SK-N-SH (cell line): ENCODE data around the gene JPH2. TPM values are rescaled to one million over a fixed set of nuclear protein-coding genes. Genes with fewer than 3 reads are reported as not detected.

ENCODE experiments used
- CTCF ChIA-PET: fragments of 300-600, 350-600 bp; formaldehyde crosslinking; extraction: SDS; loops from one replicate; lab custom pipeline; 2021; lab: Yijun Ruan, JAX
- POLR2A ChIA-PET: fragments of 350-600 bp; sonication (Branson Sonifier 250); formaldehyde crosslinking; extraction: SDS; loops from one replicate; lab custom pipeline; 2020; ENCODE audit warnings: antibody characterized with exemption, inconsistent platforms; lab: Yijun Ruan, JAX
- DNase-seq: peaks from one replicate; pipeline ENCODE4 v3.0.0; 2012
- H2AFZ ChIP-seq: fragments of 200-600 bp; sonication (generic); 2 replicates; pipeline ENCODE4 v1.8.1; 2016; ENCODE audit warnings: antibody characterized with exemption, mild to moderate bottlenecking, low read depth
- H3F3A ChIP-seq: fragments of 200-600 bp; sonication (generic); replicated peaks from 2 replicates; pipeline ENCODE3; 2016; ENCODE audit warnings: antibody characterized with exemption, mild to moderate bottlenecking; ENCODE audit not compliant: insufficient read depth
- H3K27ac ChIP-seq, 2 experiments: fragments of 200-500 bp in 1 of 2; fragments of 200-600 bp in 1 of 2; sonication (Bioruptor generic) in 1 of 2; sonication (generic), shearing (Covaris generic) in 1 of 2; 2 replicates each; pipeline versions ENCODE4 v1.5.1 to v1.6.1; 2014 to 2016; ENCODE audit warnings: low read depth in 2 of 2, inconsistent platforms in 1 of 2, low read length in 1 of 2, mild to moderate bottlenecking in 1 of 2, mixed read lengths in 1 of 2
- H3K27me3 ChIP-seq: fragments of 200-600 bp; sonication (generic), shearing (Covaris generic); 2 replicates; pipeline ENCODE4 v1.6.1; 2016; ENCODE audit warnings: mixed run types; ENCODE audit not compliant: insufficient read depth
- H3K36me3 ChIP-seq, 2 experiments: fragments of 200-500 bp in 1 of 2; fragments of 200-600 bp in 1 of 2; sonication (Bioruptor generic) in 1 of 2; sonication (generic) in 1 of 2; replicated peaks in 1 of 2; 2 replicates each; pipeline versions ENCODE3 to v1.5.1; 2014 to 2016; ENCODE audit warnings: low read length in 1 of 2, mild to moderate bottlenecking in 1 of 2; ENCODE audit not compliant: insufficient read depth in 2 of 2, control insufficient read depth in 1 of 2
- H3K4me1 ChIP-seq, 2 experiments: fragments of 200-500 bp in 1 of 2; fragments of 200-600 bp in 1 of 2; sonication (Bioruptor generic) in 1 of 2; sonication (generic), shearing (Covaris generic) in 1 of 2; 2 replicates each; pipeline versions ENCODE4 v1.5.1 to v1.6.1; 2014 to 2016; ENCODE audit warnings: low read depth in 1 of 2, low read length in 1 of 2, mixed run types in 1 of 2; ENCODE audit not compliant: insufficient read depth in 2 of 2, control insufficient read depth in 1 of 2
- H3K4me2 ChIP-seq: fragments of 200-600 bp; sonication (generic), shearing (Covaris generic); 2 replicates; pipeline ENCODE4 v1.6.1; 2017; ENCODE audit warnings: mixed run types
- H3K4me3 ChIP-seq, 2 experiments: fragments of 200-500 bp in 1 of 2; fragments of 200-600 bp in 1 of 2; sonication (Bioruptor generic) in 1 of 2; sonication (generic), shearing (Covaris generic) in 1 of 2; 2 replicates each; pipeline versions ENCODE4 v1.5.1 to v1.8.1; 2014 to 2016; ENCODE audit warnings: low read depth in 2 of 2, inconsistent platforms in 1 of 2, low read length in 1 of 2, mild to moderate bottlenecking in 1 of 2, mixed read lengths in 1 of 2, moderate library complexity in 1 of 2
- H3K79me2 ChIP-seq: fragments of 200-600 bp; sonication (generic); 2 replicates; pipeline ENCODE4 v1.8.1; 2017; ENCODE audit warnings: mild to moderate bottlenecking; ENCODE audit not compliant: insufficient read depth
- H3K9ac ChIP-seq: fragments of 200-600 bp; sonication (generic); 2 replicates; pipeline ENCODE4 v1.6.1; 2017; ENCODE audit warnings: mixed run types
- H3K9me2 ChIP-seq: fragments of 200-600 bp; sonication (generic); 2 replicates; pipeline ENCODE4 v1.6.1; 2017; ENCODE audit warnings: mixed run types
- H3K9me3 ChIP-seq: fragments of 200-600 bp; sonication (generic); 2 replicates; pipeline ENCODE4 v1.6.1; 2017; ENCODE audit warnings: mixed run types, mild to moderate bottlenecking, moderate library complexity
- H4K20me1 ChIP-seq: fragments of 200-600 bp; sonication (generic); 2 replicates; pipeline ENCODE4 v1.6.1; 2017; ENCODE audit warnings: mild to moderate bottlenecking, mixed run types; ENCODE audit not compliant: insufficient read depth
- CHD2 ChIP-seq: fragments of 150-350 bp; IDR thresholded peaks from 2 replicates; pipeline ENCODE4 v1.6.1; 2018; ENCODE audit warnings: low read length; ENCODE audit not compliant: partially characterized antibody
- ELF1 ChIP-seq: IDR thresholded peaks from 2 replicates; pipeline ENCODE4 v1.4.0; 2012
- FOXJ3 ChIP-seq: sonication (generic); formaldehyde crosslinking; IDR thresholded peaks from 2 replicates; pipeline ENCODE4 v1.5.1; 2020; ENCODE audit warnings: mild to moderate bottlenecking, missing genetic modification reagents
- FOXM1 ChIP-seq: IDR thresholded peaks from 2 replicates; pipeline ENCODE4 v1.4.0; 2012; ENCODE audit warnings: low read depth, mild to moderate bottlenecking
- MEF2A ChIP-seq: IDR thresholded peaks from 2 replicates; pipeline ENCODE4 v1.4.0; 2012; ENCODE audit warnings: low read depth, borderline replicate concordance
- NFIC ChIP-seq: IDR thresholded peaks from 2 replicates; pipeline ENCODE4 v1.4.0; 2012; ENCODE audit warnings: borderline replicate concordance
- NRF1 ChIP-seq: IDR thresholded peaks from 2 replicates; pipeline ENCODE4 v1.6.1; 2012; ENCODE audit warnings: low read depth, mild to moderate bottlenecking, low read length
- POLR2AphosphoS5 ChIP-seq: IDR thresholded peaks from 2 replicates; pipeline ENCODE4 v1.6.1; 2012; ENCODE audit warnings: low read depth, low read length
- TAF1 ChIP-seq: IDR thresholded peaks from 2 replicates; pipeline ENCODE4 v1.6.1; 2012; ENCODE audit warnings: low read depth, mild to moderate bottlenecking, low read length, moderate library complexity, borderline replicate concordance
- WGBS: methylation state at CpG from one replicate; pipeline ENCODE4 v1.1.6; 2017; ENCODE audit warnings: low lambda C conversion rate; 5-methylcytosine and 5-hydroxymethylcytosine counted together
- polyA plus RNA-seq, 3 experiments: library from polyadenylated mRNA; depleted of rRNA; stranded (reverse); fragments of >200 nt; gene quantifications; 2 replicates each; pipeline ENCODE4 v1.2.3, GENCODE V29; 2012
- TF ChIP-seq, protein P1 (sequence below): fragments of 150-350 bp; IDR thresholded peaks from 2 replicates; pipeline ENCODE4 v1.6.1; 2016; ENCODE audit warnings: mild to moderate bottlenecking, low read depth, low read length
- TF ChIP-seq, protein P2 (sequence below): fragments of 200-600 bp; sonication (generic); IDR thresholded peaks from 2 replicates; pipeline ENCODE4 v1.6.1; 2017; ENCODE audit warnings: antibody characterized with exemption, mild to moderate bottlenecking, moderate library complexity
- TF ChIP-seq, protein P3 (sequence below): IDR thresholded peaks from 2 replicates; pipeline ENCODE4 v1.6.1; 2012; ENCODE audit warnings: mild to moderate bottlenecking, low read depth, low read length, moderate library complexity

Gene JPH2
- polyA plus RNA-seq, 1 of the 3 experiments (the other 2 are of a cell fraction): 0.67 TPM

DNA sequence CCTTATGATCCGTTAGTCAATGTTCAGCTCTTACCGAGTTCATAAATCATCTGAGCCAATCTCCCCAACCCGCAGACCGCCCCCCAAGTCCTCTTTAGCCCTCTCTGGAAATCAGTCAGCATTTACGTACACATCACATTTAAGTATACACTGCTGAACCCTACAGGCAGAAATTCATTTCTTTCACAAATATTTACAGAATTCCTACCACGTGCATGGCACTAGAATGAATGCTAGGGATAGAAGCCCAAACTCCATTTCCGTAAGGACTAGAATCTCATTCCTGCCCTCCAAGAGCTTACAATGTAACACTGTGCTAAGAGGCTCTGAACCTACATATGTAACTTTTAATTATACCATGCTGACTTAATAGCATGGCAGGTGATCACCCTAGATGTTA lies 21.8 kb upstream of the JPH2 start:
- Histone ChIP-seq H4K20me1 (peaks cover 36% of the 10 kb centered on the region), H3K4me3 (peak overlapping the region; percentile 92 to 97), H3K9ac (peak overlapping the region; percentile 97; the same call in 1 of the 2 replicates), H3K27me3 (no peaks in the 10 kb centered on the region), H3K9me3 (no peaks in the 10 kb centered on the region), H3K4me2 (peak overlapping the region; percentile 94), H3K27ac (peak overlapping the region in 1 of 2 experiments; percentile 92; a peak in 1 of 4 replicates), H3F3A (peaks cover 23% of the 10 kb centered on the region), H3K4me1 (peaks cover 19 to 21% of the 10 kb centered on the region in 2 experiments), H3K79me2 (peaks cover 69% of the 10 kb centered on the region), H2AFZ (no peak overlapping the region), H3K9me2 (no peaks in the 10 kb centered on the region), H3K36me3 (peaks cover 13 to 20% of the 10 kb centered on the region in 2 experiments)
- 16% methylated on average over 7 of the region's 7 CpGs for WGBS
- CTCF ChIA-PET: interaction anchor here (0.8 to 3.8 kb wide), 8 partner anchors 10 to 458 kb away, joined by 3 to 22 read pairs (median 4); partner anchors contain the start of gene FITM2
- TF ChIP-seq, protein P1, sequence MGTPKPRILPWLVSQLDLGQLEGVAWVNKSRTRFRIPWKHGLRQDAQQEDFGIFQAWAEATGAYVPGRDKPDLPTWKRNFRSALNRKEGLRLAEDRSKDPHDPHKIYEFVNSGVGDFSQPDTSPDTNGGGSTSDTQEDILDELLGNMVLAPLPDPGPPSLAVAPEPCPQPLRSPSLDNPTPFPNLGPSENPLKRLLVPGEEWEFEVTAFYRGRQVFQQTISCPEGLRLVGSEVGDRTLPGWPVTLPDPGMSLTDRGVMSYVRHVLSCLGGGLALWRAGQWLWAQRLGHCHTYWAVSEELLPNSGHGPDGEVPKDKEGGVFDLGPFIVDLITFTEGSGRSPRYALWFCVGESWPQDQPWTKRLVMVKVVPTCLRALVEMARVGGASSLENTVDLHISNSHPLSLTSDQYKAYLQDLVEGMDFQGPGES: no peak
- TF ChIP-seq, protein P2, sequence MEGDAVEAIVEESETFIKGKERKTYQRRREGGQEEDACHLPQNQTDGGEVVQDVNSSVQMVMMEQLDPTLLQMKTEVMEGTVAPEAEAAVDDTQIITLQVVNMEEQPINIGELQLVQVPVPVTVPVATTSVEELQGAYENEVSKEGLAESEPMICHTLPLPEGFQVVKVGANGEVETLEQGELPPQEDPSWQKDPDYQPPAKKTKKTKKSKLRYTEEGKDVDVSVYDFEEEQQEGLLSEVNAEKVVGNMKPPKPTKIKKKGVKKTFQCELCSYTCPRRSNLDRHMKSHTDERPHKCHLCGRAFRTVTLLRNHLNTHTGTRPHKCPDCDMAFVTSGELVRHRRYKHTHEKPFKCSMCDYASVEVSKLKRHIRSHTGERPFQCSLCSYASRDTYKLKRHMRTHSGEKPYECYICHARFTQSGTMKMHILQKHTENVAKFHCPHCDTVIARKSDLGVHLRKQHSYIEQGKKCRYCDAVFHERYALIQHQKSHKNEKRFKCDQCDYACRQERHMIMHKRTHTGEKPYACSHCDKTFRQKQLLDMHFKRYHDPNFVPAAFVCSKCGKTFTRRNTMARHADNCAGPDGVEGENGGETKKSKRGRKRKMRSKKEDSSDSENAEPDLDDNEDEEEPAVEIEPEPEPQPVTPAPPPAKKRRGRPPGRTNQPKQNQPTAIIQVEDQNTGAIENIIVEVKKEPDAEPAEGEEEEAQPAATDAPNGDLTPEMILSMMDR: peak; percentile 27; the same call in 1 of the 2 replicates
- no peak for TF ChIP-seq MEF2A
- POLR2A ChIA-PET: no interaction called here
- no peak for DNase-seq

DNA sequence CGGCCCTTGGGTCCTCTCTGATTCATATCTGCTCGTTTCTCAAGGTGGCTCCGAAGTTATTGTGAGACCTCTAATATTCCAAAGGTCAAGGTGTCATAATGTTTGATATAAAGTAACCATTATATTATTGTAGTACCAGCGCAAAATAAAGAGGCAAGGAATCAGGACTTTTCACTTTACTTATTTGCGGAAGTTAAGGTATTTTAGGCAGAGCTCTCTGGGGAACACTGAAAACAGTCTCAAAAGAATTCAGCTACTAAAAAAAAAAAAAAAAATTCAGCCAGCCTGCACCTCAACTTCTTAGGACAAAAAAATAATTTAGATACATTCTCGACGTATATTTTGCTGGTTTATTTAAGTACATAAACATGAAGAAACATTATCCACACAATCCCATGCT lies 21.2 kb upstream of the JPH2 start:
- H3K36me3 ChIP-seq: peaks cover 13 to 26% of the 10 kb centered on the region in 2 experiments
- no peaks in the 10 kb centered on the region for H3K9me2 ChIP-seq
- H2AFZ ChIP-seq: no peak overlapping the region
- 49% methylated on average over 7 of the region's 7 CpGs for WGBS
- TF ChIP-seq POLR2AphosphoS5: no peak
- peaks cover 29% of the 10 kb centered on the region for H3F3A ChIP-seq
- peak overlapping the region in 1 of 2 experiments; percentile 92; a peak in 1 of 4 replicates for H3K27ac ChIP-seq
- H3K4me2 ChIP-seq: peak overlapping the region; percentile 94
- H3K79me2 ChIP-seq: peaks cover 73% of the 10 kb centered on the region
- DNase-seq: no peak
- no peaks in the 10 kb centered on the region for H3K9me3 ChIP-seq
- CTCF ChIA-PET: interaction anchor here (0.9 to 3.8 kb wide), 7 partner anchors 9 to 458 kb away, joined by 3 to 22 read pairs (median 4); no protein-coding TSS in a partner anchor
- POLR2A ChIA-PET: no interaction called here
- H3K27me3 ChIP-seq: no peaks in the 10 kb centered on the region
- H3K4me3 ChIP-seq: peak overlapping the region in 1 of 2 experiments; percentile 92; a peak in 3 of 4 replicates
- peak overlapping the region; percentile 97; the same call in 1 of the 2 replicates for H3K9ac ChIP-seq
- peaks cover 19 to 27% of the 10 kb centered on the region in 2 experiments for H3K4me1 ChIP-seq
- H4K20me1 ChIP-seq: peaks cover 38% of the 10 kb centered on the region

- peaks cover 19 to 29% of the 10 kb centered on the region in 2 experiments for H3K4me1 ChIP-seq
- WGBS: 54% methylated on average over 3 of the region's 3 CpGs
- ChIA-PET CTCF (interaction anchor here (0.6 to 1.3 kb wide), 2 partner anchors 10 to 90 kb away, joined by 3 to 5 read pairs; no protein-coding TSS in a partner anchor), POLR2A (no interaction called here)
- no peak overlapping the region for H3K27ac ChIP-seq
- no peaks in the 10 kb centered on the region for H3K9me2 ChIP-seq
- H2AFZ ChIP-seq: no peak overlapping the region
- 0 out of 2 replicates have a peak overlapping the region, but pooled peaks have one; percentile 94 for H3K4me2 ChIP-seq
- H3K9ac ChIP-seq: no peak overlapping the region
- H3K4me3 ChIP-seq: no peak overlapping the region
- H4K20me1 ChIP-seq: peaks cover 38% of the 10 kb centered on the region
- peaks cover 21 to 35% of the 10 kb centered on the region in 2 experiments for H3K36me3 ChIP-seq
- H3K9me3 ChIP-seq: no peaks in the 10 kb centered on the region
- peaks cover 30% of the 10 kb centered on the region for H3F3A ChIP-seq
- DNase-seq: no peak
- peaks cover 79% of the 10 kb centered on the region for H3K79me2 ChIP-seq
- TF ChIP-seq NRF1: no peak
- TF ChIP-seq FOXM1: no peak
- TF ChIP-seq FOXJ3: no peak
- no peak for TF ChIP-seq CHD2
- TF ChIP-seq ELF1: no peak
- TF ChIP-seq TAF1: no peak
- TF ChIP-seq, protein P3, sequence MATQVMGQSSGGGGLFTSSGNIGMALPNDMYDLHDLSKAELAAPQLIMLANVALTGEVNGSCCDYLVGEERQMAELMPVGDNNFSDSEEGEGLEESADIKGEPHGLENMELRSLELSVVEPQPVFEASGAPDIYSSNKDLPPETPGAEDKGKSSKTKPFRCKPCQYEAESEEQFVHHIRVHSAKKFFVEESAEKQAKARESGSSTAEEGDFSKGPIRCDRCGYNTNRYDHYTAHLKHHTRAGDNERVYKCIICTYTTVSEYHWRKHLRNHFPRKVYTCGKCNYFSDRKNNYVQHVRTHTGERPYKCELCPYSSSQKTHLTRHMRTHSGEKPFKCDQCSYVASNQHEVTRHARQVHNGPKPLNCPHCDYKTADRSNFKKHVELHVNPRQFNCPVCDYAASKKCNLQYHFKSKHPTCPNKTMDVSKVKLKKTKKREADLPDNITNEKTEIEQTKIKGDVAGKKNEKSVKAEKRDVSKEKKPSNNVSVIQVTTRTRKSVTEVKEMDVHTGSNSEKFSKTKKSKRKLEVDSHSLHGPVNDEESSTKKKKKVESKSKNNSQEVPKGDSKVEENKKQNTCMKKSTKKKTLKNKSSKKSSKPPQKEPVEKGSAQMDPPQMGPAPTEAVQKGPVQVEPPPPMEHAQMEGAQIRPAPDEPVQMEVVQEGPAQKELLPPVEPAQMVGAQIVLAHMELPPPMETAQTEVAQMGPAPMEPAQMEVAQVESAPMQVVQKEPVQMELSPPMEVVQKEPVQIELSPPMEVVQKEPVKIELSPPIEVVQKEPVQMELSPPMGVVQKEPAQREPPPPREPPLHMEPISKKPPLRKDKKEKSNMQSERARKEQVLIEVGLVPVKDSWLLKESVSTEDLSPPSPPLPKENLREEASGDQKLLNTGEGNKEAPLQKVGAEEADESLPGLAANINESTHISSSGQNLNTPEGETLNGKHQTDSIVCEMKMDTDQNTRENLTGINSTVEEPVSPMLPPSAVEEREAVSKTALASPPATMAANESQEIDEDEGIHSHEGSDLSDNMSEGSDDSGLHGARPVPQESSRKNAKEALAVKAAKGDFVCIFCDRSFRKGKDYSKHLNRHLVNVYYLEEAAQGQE: no peak
- TF ChIP-seq NFIC: no peak
- TF ChIP-seq, all 33 proteins: peak for 0
- H3K27me3 ChIP-seq: no peaks in the 10 kb centered on the region
Observed at GRCh38 chr20:44207126-44207723, 20.2 kb upstream of the JPH2 start.
